ENCODE measurements around the gene CLEC9A. TPM values are rescaled to one million over a fixed set of nuclear protein-coding genes. Genes with fewer than 3 reads are reported as not detected.
A peak's percentile ranks its signal among the peaks of the same experiment; 100 is the strongest.

CLEC9A gene
- total RNA-seq, 6 experiments from 2014 or later = not detected

DNA sequence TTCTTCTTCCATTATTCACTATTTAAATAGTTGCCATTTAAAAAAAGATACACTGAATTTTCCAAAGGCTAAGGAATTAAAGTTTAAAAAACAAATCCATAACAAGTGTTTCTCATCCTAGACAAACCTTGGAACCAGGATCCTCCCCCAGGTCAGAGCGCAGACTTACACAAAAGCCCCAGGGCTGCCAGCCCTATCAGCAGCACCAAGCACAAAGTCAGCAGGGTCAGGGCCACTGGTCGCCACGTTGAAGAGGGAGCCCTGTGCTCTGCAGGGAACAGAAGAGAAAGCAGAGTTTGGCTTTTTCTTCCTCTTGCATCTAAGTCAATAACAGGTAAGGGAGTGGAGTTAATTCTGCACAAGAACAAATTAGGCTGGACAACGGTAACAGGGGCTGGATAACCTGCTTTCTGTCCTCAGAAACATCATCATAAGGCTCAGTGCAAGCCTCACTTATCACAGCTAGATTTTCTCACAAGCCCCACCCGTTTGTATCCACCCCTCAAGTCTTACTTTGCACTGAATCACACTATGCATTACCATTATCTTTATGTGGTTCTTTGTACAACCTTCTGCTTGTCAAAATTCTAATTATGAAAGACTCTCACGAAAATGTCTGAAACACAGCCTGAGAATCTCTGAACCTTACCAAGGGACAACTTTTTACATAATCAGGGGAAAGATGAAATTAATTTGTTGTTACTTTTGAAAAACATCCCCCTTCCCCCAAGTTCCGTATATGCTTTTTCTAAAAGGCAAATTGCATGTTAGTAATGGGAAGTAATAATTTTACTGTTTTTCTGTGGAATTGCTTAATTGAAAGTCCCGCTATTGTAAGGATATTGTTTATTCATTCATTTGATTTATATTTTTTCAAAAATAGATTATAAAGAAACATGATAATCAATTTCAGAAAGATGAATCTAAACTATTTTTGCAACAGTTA, 58.7 kb downstream of the CLEC9A start:
- Histone ChIP-seq H3K27me3 (no peaks in the 10 kb centered on the region), H3K4me1 (peaks cover 0 to 17% (median 0%) of the 10 kb centered on the region in 4 donors), H3K27ac (peak overlapping the region in 1 of 3 donors; percentile 16), H3K4me3 (no peak overlapping the region), H3K9me3 (no peaks in the 10 kb centered on the region), H3K36me3 (no peaks in the 10 kb centered on the region)
- DNase-seq (peak; percentile 55 to 83 (median 56)), ATAC-seq (peak; percentile 72 to 96 (median 93))
- intact Hi-C loops (cut with DNase I) = no loop called here
- no peak for TF ChIP-seq POLR2A (IDR thresholded peaks at IDR 0.05)
- TF ChIP-seq, protein P1, sequence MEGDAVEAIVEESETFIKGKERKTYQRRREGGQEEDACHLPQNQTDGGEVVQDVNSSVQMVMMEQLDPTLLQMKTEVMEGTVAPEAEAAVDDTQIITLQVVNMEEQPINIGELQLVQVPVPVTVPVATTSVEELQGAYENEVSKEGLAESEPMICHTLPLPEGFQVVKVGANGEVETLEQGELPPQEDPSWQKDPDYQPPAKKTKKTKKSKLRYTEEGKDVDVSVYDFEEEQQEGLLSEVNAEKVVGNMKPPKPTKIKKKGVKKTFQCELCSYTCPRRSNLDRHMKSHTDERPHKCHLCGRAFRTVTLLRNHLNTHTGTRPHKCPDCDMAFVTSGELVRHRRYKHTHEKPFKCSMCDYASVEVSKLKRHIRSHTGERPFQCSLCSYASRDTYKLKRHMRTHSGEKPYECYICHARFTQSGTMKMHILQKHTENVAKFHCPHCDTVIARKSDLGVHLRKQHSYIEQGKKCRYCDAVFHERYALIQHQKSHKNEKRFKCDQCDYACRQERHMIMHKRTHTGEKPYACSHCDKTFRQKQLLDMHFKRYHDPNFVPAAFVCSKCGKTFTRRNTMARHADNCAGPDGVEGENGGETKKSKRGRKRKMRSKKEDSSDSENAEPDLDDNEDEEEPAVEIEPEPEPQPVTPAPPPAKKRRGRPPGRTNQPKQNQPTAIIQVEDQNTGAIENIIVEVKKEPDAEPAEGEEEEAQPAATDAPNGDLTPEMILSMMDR (IDR thresholded peaks at IDR 0.05) = no peak
- 36% methylated on average over 8 of the region's 8 CpGs for WGBS (ENCODE audit: insufficient coverage, low coverage, low lambda C conversion rate, missing lambda C conversion rate)

DNA sequence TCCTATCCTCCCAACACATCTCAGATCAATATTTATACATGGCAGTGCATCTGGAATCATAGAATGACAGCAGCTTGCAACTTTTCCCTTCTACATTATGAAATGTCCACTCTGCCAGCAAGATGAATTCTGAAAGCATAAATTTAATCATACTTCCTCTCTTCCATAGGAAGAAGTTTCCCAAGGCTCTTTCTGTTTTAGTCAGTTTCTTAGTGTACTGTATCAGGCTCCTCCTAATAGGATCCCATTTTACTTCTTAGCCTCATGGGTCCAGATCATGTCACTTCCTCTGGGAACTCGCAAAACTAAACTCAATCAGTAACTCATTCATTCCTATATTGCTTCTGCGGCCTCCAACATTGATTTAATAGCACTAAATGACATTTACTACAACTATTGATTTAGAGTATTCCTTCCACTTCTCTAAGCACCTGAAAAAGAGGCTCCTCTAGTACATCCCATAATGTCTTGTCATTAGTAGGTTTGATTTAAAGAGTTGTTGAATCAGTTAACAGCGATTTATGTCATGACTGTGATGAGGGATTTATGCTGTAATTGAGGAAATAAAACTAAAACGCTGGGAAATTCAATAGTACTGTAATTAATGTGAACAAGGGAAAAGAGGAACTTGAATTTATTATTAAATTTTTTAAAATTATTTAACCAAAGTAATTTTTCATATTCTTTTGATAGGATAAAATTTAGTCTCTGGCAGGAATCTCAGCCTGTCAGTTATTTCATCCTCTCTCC, 64.3 kb downstream of the CLEC9A start:
- ATAC-seq (peak in 3 of 4 donors; percentile 45 to 64 (median 50)), DNase-seq (no peak)
- TF ChIP-seq, protein P1 (IDR thresholded peaks at IDR 0.05) = no peak
- TF ChIP-seq POLR2A (IDR thresholded peaks at IDR 0.05) = no peak
- no peaks in the 10 kb centered on the region for H3K4me1 ChIP-seq
- H3K36me3 ChIP-seq = no peaks in the 10 kb centered on the region
- H3K9me3 ChIP-seq = no peaks in the 10 kb centered on the region
- intact Hi-C loops (cut with DNase I) = no loop called here
- H3K4me3 ChIP-seq = no peak overlapping the region
- H3K27me3 ChIP-seq = no peaks in the 10 kb centered on the region
- no peak overlapping the region for H3K27ac ChIP-seq
- WGBS (ENCODE audit: insufficient coverage, low coverage, low lambda C conversion rate, missing lambda C conversion rate) = 45% methylated on average over 4 of the region's 4 CpGs

DNA sequence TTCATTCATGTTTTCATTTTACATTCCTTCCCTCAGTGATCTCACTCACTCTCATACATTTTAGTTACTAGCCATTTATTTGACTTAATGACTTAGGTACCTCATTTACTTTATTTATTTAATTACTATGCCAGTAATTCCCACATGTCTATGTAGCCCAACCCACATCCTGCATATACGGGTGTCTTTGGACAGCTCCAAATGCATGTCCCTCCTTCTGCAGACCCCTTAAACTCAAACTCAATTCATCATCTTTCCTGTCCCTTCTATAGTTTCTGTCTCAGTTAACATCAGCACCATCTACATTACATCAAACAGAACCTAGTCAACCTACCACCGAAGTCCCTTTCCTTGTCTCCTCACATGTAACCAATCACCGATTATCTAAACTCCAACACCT, 65.5 kb downstream of the CLEC9A start:
- Histone ChIP-seq H3K27me3 (no peaks in the 10 kb centered on the region), H3K4me1 (peaks cover 0 to 4% (median 0%) of the 10 kb centered on the region in 4 donors), H3K36me3 (no peaks in the 10 kb centered on the region), H3K9me3 (no peaks in the 10 kb centered on the region), H3K4me3 (no peak overlapping the region), H3K27ac (no peak overlapping the region)
- intact Hi-C loops (cut with DNase I) = no loop called here
- DNase-seq (no peak), ATAC-seq (no peak)
- 81% methylated on average over 3 of the region's 3 CpGs for WGBS (ENCODE audit: insufficient coverage, low coverage, low lambda C conversion rate, missing lambda C conversion rate)
- no peak for TF ChIP-seq POLR2A (IDR thresholded peaks at IDR 0.05)
- TF ChIP-seq, protein P1 (IDR thresholded peaks at IDR 0.05) = no peak

DNA sequence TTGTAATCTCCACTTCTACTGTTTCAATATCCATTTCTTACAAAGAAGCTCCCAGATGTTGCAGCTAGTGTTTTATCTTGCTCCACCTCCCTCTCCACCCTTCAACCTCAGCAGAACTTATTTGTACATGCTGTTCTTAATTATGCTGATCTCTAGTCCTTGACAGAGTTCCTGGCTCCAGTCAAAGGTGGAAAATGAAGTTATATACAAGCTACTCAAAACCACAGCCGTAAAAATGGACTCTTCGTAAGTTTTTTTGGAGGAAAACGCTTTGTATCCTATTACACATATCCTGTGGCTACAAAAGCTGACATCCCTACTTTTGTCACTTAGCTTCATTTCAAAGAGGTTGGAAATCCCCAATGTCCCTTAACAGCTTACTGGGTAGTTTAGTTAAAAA, 67.0 kb downstream of the CLEC9A start:
- intact Hi-C loops (cut with DNase I) = no loop called here
- DNase-seq = no peak
- Histone ChIP-seq H3K4me3 (no peak overlapping the region), H3K4me1 (peaks cover 0 to 12% (median 0%) of the 10 kb centered on the region in 4 donors), H3K36me3 (no peaks in the 10 kb centered on the region), H3K27me3 (no peaks in the 10 kb centered on the region), H3K27ac (peak overlapping the region in 2 of 3 donors; percentile 4 to 33), H3K9me3 (no peaks in the 10 kb centered on the region)
- WGBS (ENCODE audit: insufficient coverage, low coverage, low lambda C conversion rate, missing lambda C conversion rate) = 52% methylated on average over 3 of the region's 3 CpGs
- TF ChIP-seq, protein P1 (IDR thresholded peaks at IDR 0.05) = no peak
- TF ChIP-seq POLR2A (IDR thresholded peaks at IDR 0.05) = no peak
- peak in 2 of 4 donors; percentile 6 to 40 for ATAC-seq
